HCT116 (cell line): ENCODE results near the gene NF1. TPM values are rescaled to one million over a fixed set of nuclear protein-coding genes. Genes with fewer than 3 reads are reported as not detected.
"Not testable (repeated sequence)": the region's sequence is repeated elsewhere in the genome, so short reads cannot be mapped to it uniquely, and the experiment has no call there.

ENCODE experiments used
- ATAC-seq: fragments of 200-7000 bp; cut with Tn5 transposase; 2 replicates; pipeline ENCODE4 v1.9.1; 2020; ENCODE audit warnings: mild to moderate bottlenecking, moderate library complexity
- BruUV-seq: library from RNA; stranded (reverse); fragments of 400-500 nt; replicated peaks from 2 replicates; lab custom pipeline; 2021; lab: Mats Ljungman, UMichigan
- CTCF ChIA-PET: fragments of 300-600 bp; sonication (Branson Sonifier 250); formaldehyde crosslinking; loops from one replicate; lab custom pipeline; 2021; ENCODE audit warnings: antibody characterized with exemption; lab: Charles Lee
- POLR2A ChIA-PET: fragments of 300-600, 350-600 bp; sonication (Branson Sonifier 250); formaldehyde crosslinking; loops from one replicate; lab custom pipeline; 2021; ENCODE audit warnings: antibody characterized with exemption; lab: Charles Lee
- RAD21 ChIA-PET, 2 experiments: fragments of 300-600 bp; sonication (Branson Sonifier 250); formaldehyde crosslinking; loops; one replicate each; lab custom pipeline; 2023; ENCODE audit warnings: low total read pairs in 2 of 2; ENCODE audit not compliant: uncharacterized antibody in 2 of 2, unreplicated experiment in 2 of 2, low non-redundant PET in 1 of 2; lab: Charles Lee
- DNase-seq: peaks from one replicate; pipeline ENCODE4 v3.0.0-alpha.2; 2010; ENCODE audit warnings: low read depth, low spot score
- H2AFZ ChIP-seq: fragments of 200-600 bp; shearing (Covaris generic), sonication (generic); 2 replicates; pipeline ENCODE4 v1.6.1; 2017; ENCODE audit warnings: low read depth, mixed run types, mixed read lengths, antibody characterized with exemption, low read length; ENCODE audit not compliant: poor library complexity, severe bottlenecking
- H3K27ac ChIP-seq: 2 replicates; pipeline ENCODE4 v1.5.1; 2012; ENCODE audit warnings: low read depth, low read length
- H3K27me3 ChIP-seq: fragments of 200-600 bp; sonication (generic); 2 replicates; pipeline ENCODE4 v1.6.1; 2016; ENCODE audit warnings: mixed run types, low read length, mixed read lengths; ENCODE audit not compliant: insufficient read depth
- H3K36me3 ChIP-seq, 2 experiments: fragments of 200-500 bp in 1 of 2; fragments of 200-600 bp in 1 of 2; sonication (Bioruptor generic) in 1 of 2; sonication (generic) in 1 of 2; 2 replicates each; pipeline versions ENCODE4 v1.5.1 to v1.6.1; 2014 to 2016; ENCODE audit warnings: low read length in 2 of 2, inconsistent platforms in 1 of 2, mixed read lengths in 1 of 2, mixed run types in 1 of 2; ENCODE audit not compliant: insufficient read depth in 2 of 2, control insufficient read depth in 1 of 2
- H3K4me1 ChIP-seq, 2 experiments: fragments of 200-600 bp in 1 of 2; sonication (generic) in 1 of 2; 2 replicates each; pipeline versions ENCODE4 v1.5.1 to v1.6.1; 2012 to 2017; ENCODE audit warnings: low read length in 2 of 2, inconsistent platforms in 1 of 2, mild to moderate bottlenecking in 1 of 2, mixed read lengths in 1 of 2, mixed run types in 1 of 2, moderate library complexity in 1 of 2; ENCODE audit not compliant: insufficient read depth in 2 of 2, control insufficient read depth in 1 of 2
- H3K4me2 ChIP-seq: fragments of 200-600 bp; sonication (generic); 2 replicates; pipeline ENCODE4 v1.6.1; 2017; ENCODE audit warnings: mixed run types, low read length, mixed read lengths
- H3K4me3 ChIP-seq, 2 experiments: fragments of 200-600 bp in 1 of 2; sonication (generic) in 1 of 2; replicated peaks in 1 of 2; 2 replicates each; pipeline ENCODE4 v1.5.1; 2011 to 2016; ENCODE audit warnings: low read length in 2 of 2, control low read depth in 1 of 2, low read depth in 1 of 2, mild to moderate bottlenecking in 1 of 2, mixed read lengths in 1 of 2, mixed run types in 1 of 2
- H3K79me2 ChIP-seq: fragments of 200-600 bp; sonication (generic); 2 replicates; pipeline ENCODE4 v1.6.1; 2017; ENCODE audit warnings: mild to moderate bottlenecking, mixed run types, low read length, moderate library complexity, mixed read lengths; ENCODE audit not compliant: insufficient read depth
- H3K9ac ChIP-seq: fragments of 200-600 bp; sonication (generic); 2 replicates; pipeline ENCODE4 v1.6.1; 2016; ENCODE audit warnings: low read length, mixed read lengths
- H3K9me2 ChIP-seq: fragments of 200-600 bp; sonication (generic), shearing (Covaris generic); 2 replicates; pipeline ENCODE4 v1.6.1; 2017; ENCODE audit warnings: mixed run types, mild to moderate bottlenecking, moderate library complexity; ENCODE audit not compliant: insufficient read depth
- H3K9me3 ChIP-seq, 2 experiments: fragments of 200-500 bp in 1 of 2; fragments of 200-600 bp in 1 of 2; sonication (Bioruptor generic) in 1 of 2; sonication (generic) in 1 of 2; 2 replicates each; pipeline ENCODE4 v1.6.1; 2014 to 2017; ENCODE audit warnings: low read length in 2 of 2, mixed read lengths in 2 of 2, inconsistent platforms in 1 of 2, low read depth in 1 of 2, mild to moderate bottlenecking in 1 of 2, mixed run types in 1 of 2, moderate library complexity in 1 of 2; ENCODE audit not compliant: control insufficient read depth in 1 of 2, insufficient read depth in 1 of 2
- H4K20me1 ChIP-seq: fragments of 200-600 bp; sonication (generic), shearing (Covaris generic); 2 replicates; pipeline ENCODE4 v1.6.1; 2017; ENCODE audit warnings: mixed run types, mild to moderate bottlenecking, moderate library complexity; ENCODE audit not compliant: insufficient read depth
- CBX3 ChIP-seq: IDR thresholded peaks from 2 replicates; pipeline ENCODE4 v1.6.1; 2012; ENCODE audit warnings: low read depth
- SRF ChIP-seq: IDR thresholded peaks from 2 replicates; pipeline ENCODE4 v1.6.1; 2012; ENCODE audit warnings: low read depth
- YY1 ChIP-seq: IDR thresholded peaks from 2 replicates; pipeline ENCODE4 v1.6.1; 2011; ENCODE audit warnings: low read length, low read depth, moderate library complexity, mild to moderate bottlenecking; ENCODE audit not compliant: insufficient replicate concordance; ENCODE audit errors: extremely low read depth
- intact Hi-C: fragments of 100-400 bp; cut with micrococcal nuclease; formaldehyde crosslinking; loops from 2 replicates; pipeline ENCODE4 v1.10.0; 2022
- total RNA-seq: library from RNA; stranded (reverse); gene quantifications from one replicate; pipeline ENCODE4 v1.2.1, GENCODE V29; 2021; ENCODE audit not compliant: unreplicated experiment

Gene NF1
- total RNA-seq, 1 experiment from 2014 or later: 20.8 TPM

GRCh38 chr17:31089471-31089870 lies 5.3 kb upstream of the NF1 start:
- POLR2A ChIA-PET: no interaction called here
- TF ChIP-seq CBX3 (no peak), SRF (no peak), YY1 (no peak)
- BruUV-seq: no TSS peak
- Histone ChIP-seq H3K4me2 (no peak overlapping the region), H3K9me3 (no peaks in the 10 kb centered on the region), H2AFZ (no peak overlapping the region), H3K79me2 (no peaks in the 10 kb centered on the region), H3K9ac (no peak overlapping the region), H3K36me3 (no peaks in the 10 kb centered on the region), H3K27ac (no peak overlapping the region), H4K20me1 (no peaks in the 10 kb centered on the region), H3K4me1 (peaks cover 0 to 4% of the 10 kb centered on the region in 2 experiments; a peak in 1 of 4 replicates), H3K9me2 (no peaks in the 10 kb centered on the region), H3K27me3 (no peaks in the 10 kb centered on the region), H3K4me3 (no peak overlapping the region)
- RAD21 ChIA-PET: no interaction called here
- intact Hi-C loops: no loop called here
- CTCF ChIA-PET: no interaction called here
- DNase-seq (no peak), ATAC-seq (no peak)

GRCh38 chr17:31090650-31091049 lies 4.1 kb upstream of the NF1 start:
- H3K4me1 ChIP-seq, intact Hi-C loops, CTCF ChIA-PET, H4K20me1 ChIP-seq, H3K4me2 ChIP-seq, H3K9ac ChIP-seq, H3K4me3 ChIP-seq, H2AFZ ChIP-seq, RAD21 ChIA-PET, H3K79me2 ChIP-seq, ATAC-seq, H3K36me3 ChIP-seq, H3K27me3 ChIP-seq, H3K9me2 ChIP-seq, H3K9me3 ChIP-seq, DNase-seq, H3K27ac ChIP-seq, POLR2A ChIA-PET, BruUV-seq: not testable (repeated sequence)
